GM12865 (cell line): ENCODE results near the gene PGAP6.
"Not testable (repeated sequence)": the region's sequence is repeated elsewhere in the genome, so short reads cannot be mapped to it uniquely, and the experiment has no call there.

ENCODE experiments used
- DNase-seq: peaks from one replicate; pipeline ENCODE4 v3.0.0; 2010; ENCODE audit warnings: low read depth
- H3K4me3 ChIP-seq: 2 replicates; pipeline ENCODE4 v1.5.1; 2011; ENCODE audit warnings: mild to moderate bottlenecking, low read depth, low read length, control low read depth
- CTCF ChIP-seq: IDR thresholded peaks from 2 replicates; pipeline ENCODE4 v1.5.1; 2011; ENCODE audit warnings: low read length, control low read depth, low read depth, inconsistent platforms; ENCODE audit not compliant: insufficient read depth; ENCODE audit errors: missing control alignments

The PGAP6 gene

GRCh38 chr16:363110-363765 lies 18.5 kb downstream of the PGAP6 start:
- no peak for DNase-seq
- no peak overlapping the region for H3K4me3 ChIP-seq
- TF ChIP-seq CTCF, result no peak

GRCh38 chr16:362702-362999 lies 19.1 kb downstream of the PGAP6 start:
- not testable (repeated sequence) for H3K4me3 ChIP-seq, DNase-seq

- TF ChIP-seq CTCF, result peak; percentile 94
- H3K4me3 ChIP-seq, result no peak overlapping the region
- DNase-seq, result peak; percentile 89
Observed at GRCh38 chr16:361872-362701, 19.7 kb downstream of the PGAP6 start.

GRCh38 chr16:361341-361871 lies 20.4 kb downstream of the PGAP6 start:
- DNase-seq, result no peak
- TF ChIP-seq CTCF, result no peak
- no peak overlapping the region for H3K4me3 ChIP-seq

GRCh38 chr16:360698-361336 lies 21.0 kb downstream of the PGAP6 start:
- H3K4me3 ChIP-seq, result no peak overlapping the region
- no peak for TF ChIP-seq CTCF
- DNase-seq, result no peak

GRCh38 chr16:359871-360697 lies 21.7 kb downstream of the PGAP6 start:
- no peak for DNase-seq
- no peak for TF ChIP-seq CTCF
- no peak overlapping the region for H3K4me3 ChIP-seq
